Upper lobe of left lung (tissue), 6 donors: ENCODE data around the gene ZNF891. TPM values are rescaled to one million over a fixed set of nuclear protein-coding genes. Genes with fewer than 3 reads are reported as not detected.

ENCODE experiments used
- ATAC-seq, 2 donors: fragments of 200-7000 bp; cut with Tn5 transposase; one replicate each; pipeline ENCODE4 v1.9.1; 2022; ENCODE audit warnings: mild to moderate bottlenecking in 2 of 2, moderate library complexity in 2 of 2; ENCODE audit not compliant: low FRiP score in 2 of 2
- DNase-seq, 2 donors: peaks; one replicate each; pipeline ENCODE4 v3.0.0-alpha.2; 2019 to 2020
- H3K27ac ChIP-seq, 4 donors: fragments of 200-600 bp; sonication (generic); one replicate each; pipeline ENCODE4 v1.5.1; 2016 to 2019
- H3K27me3 ChIP-seq, 4 donors: fragments of 200-600 bp; sonication (generic); one replicate each; pipeline ENCODE4 v1.5.1; 2017 to 2019
- H3K36me3 ChIP-seq, 4 donors: fragments of 200-600 bp; sonication (generic); one replicate each; pipeline ENCODE4 v1.5.1; 2016 to 2019
- H3K4me1 ChIP-seq, 4 donors: fragments of 200-600 bp; sonication (generic); one replicate each; pipeline ENCODE4 v1.5.1; 2018 to 2019
- H3K4me3 ChIP-seq, 4 donors: fragments of 200-600 bp; sonication (generic); one replicate each; pipeline ENCODE4 v1.5.1; 2017 to 2019; ENCODE audit warnings: mild to moderate bottlenecking in 2 of 4, moderate library complexity in 1 of 4
- H3K9me3 ChIP-seq, 4 donors: fragments of 200-600 bp; sonication (generic); one replicate each; pipeline ENCODE4 v1.5.1; 2018 to 2019
- EP300 ChIP-seq, 4 donors: sonication (generic); formaldehyde crosslinking; IDR thresholded peaks; one replicate each; pipeline ENCODE4 v1.5.1; 2017; ENCODE audit warnings: antibody characterized with exemption in 4 of 4, control low read depth in 2 of 4
- POLR2A ChIP-seq, 4 donors: fragments of 450-650 bp; IDR thresholded peaks; one replicate each; pipeline ENCODE4 v1.5.1; 2016 to 2017; ENCODE audit warnings: antibody characterized with exemption in 4 of 4, mild to moderate bottlenecking in 2 of 4
- POLR2AphosphoS5 ChIP-seq, 2 donors: sonication (generic); formaldehyde crosslinking; IDR thresholded peaks; one replicate each; pipeline ENCODE4 v1.5.1; 2017; ENCODE audit warnings: antibody characterized with exemption in 2 of 2
- WGBS, 2 donors: methylation state at CpG; one replicate each; pipeline ENCODE4 v1.1.5; 2017 to 2018; 5-methylcytosine and 5-hydroxymethylcytosine counted together
- total RNA-seq, 6 donors: library from RNA; depleted of rRNA in 4 of 6; stranded (reverse); fragments of >200 nt in 4 of 6; gene quantifications; one replicate each; pipeline versions ENCODE4 v1.1.0 to v1.2.1, GENCODE V29; 2016 to 2021
- TF ChIP-seq, protein P1 (sequence below), 6 experiments: fragments of 450-650 bp in 4 of 6; fragments of 200-600 bp in 2 of 6; sonication (generic) in 2 of 6; IDR thresholded peaks; one replicate each; pipeline ENCODE4 v1.5.1; 2016 to 2019; ENCODE audit warnings: antibody characterized with exemption in 6 of 6
- donor health status: DM: no; HTN: no; CAD: no; lungs with moderate emphysema.
- donor health status: DM: no; HTN: yes; CAD: no; lungs with severe emphysema.

ZNF891 gene
- total RNA-seq, 6 donors from 2014 or later, result 1.1 to 5.2 (median 1.7) TPM

DNA sequence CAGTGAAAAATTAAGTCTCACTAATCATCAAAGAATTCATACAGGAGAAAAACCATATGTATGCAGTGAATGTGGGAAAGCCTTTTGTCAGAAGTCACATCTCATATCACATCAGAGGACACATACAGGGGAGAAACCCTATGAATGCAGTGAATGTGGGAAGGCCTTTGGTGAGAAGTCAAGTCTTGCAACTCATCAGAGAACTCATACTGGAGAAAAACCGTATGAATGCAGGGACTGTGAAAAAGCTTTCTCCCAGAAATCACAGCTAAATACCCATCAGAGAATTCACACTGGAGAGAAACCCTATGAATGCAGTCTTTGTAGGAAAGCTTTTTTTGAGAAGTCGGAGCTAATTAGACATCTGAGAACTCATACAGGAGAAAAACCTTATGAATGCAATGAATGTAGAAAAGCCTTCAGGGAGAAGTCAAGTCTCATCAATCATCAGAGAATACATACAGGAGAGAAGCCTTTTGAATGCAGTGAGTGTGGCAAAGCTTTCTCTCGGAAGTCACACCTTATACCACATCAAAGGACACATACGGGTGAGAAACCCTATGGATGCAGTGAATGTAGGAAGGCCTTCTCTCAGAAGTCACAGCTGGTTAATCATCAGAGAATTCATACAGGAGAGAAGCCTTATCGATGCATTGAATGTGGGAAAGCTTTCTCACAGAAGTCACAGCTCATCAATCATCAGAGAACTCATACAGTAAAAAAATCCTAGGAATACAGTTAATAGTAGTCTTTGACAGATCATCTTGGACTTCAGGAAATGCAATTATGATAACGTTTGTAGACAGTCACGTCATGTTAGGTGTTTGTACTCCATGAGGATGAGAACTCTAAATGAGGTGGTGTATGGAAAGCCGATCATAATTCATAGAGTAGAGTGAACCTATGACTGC, 71.6 kb downstream of the ZNF891 start:
- WGBS, 2 donors, result 91 to 93% methylated on average over 8 of the region's 8 CpGs
- DNase-seq, result no peak
- H3K36me3 ChIP-seq, result peaks cover 16 to 44% (median 33%) of the 10 kb centered on the region in 4 donors
- no peaks in the 10 kb centered on the region for H3K4me1 ChIP-seq
- H3K4me3 ChIP-seq, result no peak overlapping the region
- H3K27ac ChIP-seq, result no peak overlapping the region
- ATAC-seq, result no peak
- H3K9me3 ChIP-seq, result peaks cover 95 to 99% (median 98%) of the 10 kb centered on the region in 4 donors
- no peak for TF ChIP-seq POLR2AphosphoS5 (IDR thresholded peaks at IDR 0.05)
- TF ChIP-seq, protein P1, sequence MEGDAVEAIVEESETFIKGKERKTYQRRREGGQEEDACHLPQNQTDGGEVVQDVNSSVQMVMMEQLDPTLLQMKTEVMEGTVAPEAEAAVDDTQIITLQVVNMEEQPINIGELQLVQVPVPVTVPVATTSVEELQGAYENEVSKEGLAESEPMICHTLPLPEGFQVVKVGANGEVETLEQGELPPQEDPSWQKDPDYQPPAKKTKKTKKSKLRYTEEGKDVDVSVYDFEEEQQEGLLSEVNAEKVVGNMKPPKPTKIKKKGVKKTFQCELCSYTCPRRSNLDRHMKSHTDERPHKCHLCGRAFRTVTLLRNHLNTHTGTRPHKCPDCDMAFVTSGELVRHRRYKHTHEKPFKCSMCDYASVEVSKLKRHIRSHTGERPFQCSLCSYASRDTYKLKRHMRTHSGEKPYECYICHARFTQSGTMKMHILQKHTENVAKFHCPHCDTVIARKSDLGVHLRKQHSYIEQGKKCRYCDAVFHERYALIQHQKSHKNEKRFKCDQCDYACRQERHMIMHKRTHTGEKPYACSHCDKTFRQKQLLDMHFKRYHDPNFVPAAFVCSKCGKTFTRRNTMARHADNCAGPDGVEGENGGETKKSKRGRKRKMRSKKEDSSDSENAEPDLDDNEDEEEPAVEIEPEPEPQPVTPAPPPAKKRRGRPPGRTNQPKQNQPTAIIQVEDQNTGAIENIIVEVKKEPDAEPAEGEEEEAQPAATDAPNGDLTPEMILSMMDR (IDR thresholded peaks at IDR 0.05), result no peak
- no peak for TF ChIP-seq POLR2A (IDR thresholded peaks at IDR 0.05)
- no peak for TF ChIP-seq EP300 (IDR thresholded peaks at IDR 0.05)
- no peaks in the 10 kb centered on the region for H3K27me3 ChIP-seq

DNA sequence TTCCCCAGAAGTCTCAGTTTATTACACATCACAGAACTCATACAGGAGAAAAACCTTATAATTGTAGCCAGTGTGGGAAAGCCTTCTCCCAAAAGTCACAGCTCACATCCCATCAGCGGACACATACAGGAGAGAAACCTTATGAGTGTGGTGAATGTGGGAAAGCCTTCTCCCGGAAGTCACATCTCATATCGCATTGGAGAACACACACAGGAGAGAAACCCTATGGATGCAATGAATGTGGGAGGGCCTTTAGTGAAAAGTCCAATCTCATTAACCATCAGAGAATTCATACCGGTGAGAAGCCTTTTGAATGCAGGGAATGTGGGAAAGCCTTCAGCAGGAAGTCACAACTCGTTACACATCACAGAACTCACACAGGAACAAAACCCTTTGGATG, 72.6 kb downstream of the ZNF891 start:
- TF ChIP-seq POLR2A (IDR thresholded peaks at IDR 0.05) (no peak), EP300 (IDR thresholded peaks at IDR 0.05) (no peak), POLR2AphosphoS5 (IDR thresholded peaks at IDR 0.05) (no peak)
- TF ChIP-seq, protein P1 (IDR thresholded peaks at IDR 0.05), result no peak
- WGBS, 2 donors, result 94 to 99% methylated on average over 5 of the region's 5 CpGs
- peaks cover 95 to 99% (median 98%) of the 10 kb centered on the region in 4 donors for H3K9me3 ChIP-seq
- H3K36me3 ChIP-seq, result peaks cover 26 to 54% (median 42%) of the 10 kb centered on the region in 4 donors
- no peak overlapping the region for H3K4me3 ChIP-seq
- no peak for ATAC-seq
- H3K27me3 ChIP-seq, result no peaks in the 10 kb centered on the region
- no peak overlapping the region for H3K27ac ChIP-seq
- H3K4me1 ChIP-seq, result no peaks in the 10 kb centered on the region
- DNase-seq, result no peak

Other genes starting within 250 kb of the ZNF891 start
- 100 to 1,000 TPM in 2 of 6 donors, 10 to 100 TPM in 4; 42.2 to 136 (median 50.5) TPM for gene CHFR, start 242.7 kb downstream of the ZNF891 start, total RNA-seq
- gene ZNF605, start 174.0 kb downstream of the ZNF891 start, total RNA-seq, result 10 to 100 TPM in 2 of 6 donors, 1 to 10 TPM in 4; 6.5 to 24.1 (median 9.4) TPM
- 10 to 100 TPM in 5 of 6 donors, 1 to 10 TPM in 1; 8.9 to 17.6 (median 13.6) TPM for gene ZNF26, start 143.9 kb downstream of the ZNF891 start, total RNA-seq
- 10 to 100 TPM in 5 of 6 donors, 1 to 10 TPM in 1; 6.9 to 37.2 (median 18.3) TPM for gene ZNF84, start 92.8 kb downstream of the ZNF891 start, total RNA-seq
- 10 to 100 TPM in 5 of 6 donors, 1 to 10 TPM in 1; 3.9 to 15.2 (median 13.0) TPM for gene ZNF140, start 49.4 kb downstream of the ZNF891 start, total RNA-seq
- 10 to 100 TPM in 2 of 6 donors, 1 to 10 TPM in 4; 1.1 to 16.8 (median 7.7) TPM for gene ZNF10, start 353 bp upstream of the ZNF891 start, total RNA-seq
- gene ZNF268, start 51.2 kb upstream of the ZNF891 start, total RNA-seq, result 10 to 100 TPM; 15.5 to 37.7 (median 20.9) TPM
- gene ANHX, start 105.6 kb upstream of the ZNF891 start, total RNA-seq, result not detected